Tibial nerve (tissue), 4 donors: ENCODE measurements around the gene CAMKK2. TPM values are rescaled to one million over a fixed set of nuclear protein-coding genes. Genes with fewer than 3 reads are reported as not detected.

ENCODE experiments used
- DNase-seq, 2 donors: peaks; one replicate each; pipeline ENCODE4 v3.0.0-alpha.2; 2019; ENCODE audit warnings: low spot score in 2 of 2
- H3K27ac ChIP-seq, 4 donors: fragments of 200-600 bp; sonication (generic) in 3 of 4; one replicate each; pipeline ENCODE4 v1.5.1; 2017 to 2019; ENCODE audit warnings: mild to moderate bottlenecking in 1 of 4
- H3K27me3 ChIP-seq, 2 donors: fragments of 200-600 bp; sonication (generic) in 1 of 2; one replicate each; pipeline versions ENCODE4 v1.5.1 to v1.6.0; 2017 to 2019
- H3K36me3 ChIP-seq, 3 donors: fragments of 200-600 bp; sonication (generic); one replicate each; pipeline ENCODE4 v1.5.1; 2018 to 2019
- H3K4me1 ChIP-seq, 4 donors: fragments of 200-600 bp; sonication (generic) in 3 of 4; one replicate each; pipeline ENCODE4 v1.5.1; 2017 to 2019
- H3K4me3 ChIP-seq, 4 donors: fragments of 200-600 bp; sonication (generic) in 3 of 4; one replicate each; pipeline ENCODE4 v1.5.1; 2017 to 2019; ENCODE audit warnings: mild to moderate bottlenecking in 1 of 4, moderate library complexity in 1 of 4
- H3K9me3 ChIP-seq, 4 donors: fragments of 200-600 bp; sonication (generic) in 3 of 4; one replicate each; pipeline ENCODE4 v1.5.1; 2017 to 2019
- CTCF ChIP-seq, 5 experiments: fragments of 200-600 bp in 3 of 5; fragments of 450-650 bp in 2 of 5; sonication (generic) in 3 of 5; IDR thresholded peaks; one replicate each; pipeline ENCODE4 v1.5.1; 2016 to 2019; ENCODE audit warnings: antibody characterized with exemption in 5 of 5, mild to moderate bottlenecking in 3 of 5, moderate library complexity in 2 of 5
- EP300 ChIP-seq, 2 donors: sonication (generic); formaldehyde crosslinking; IDR thresholded peaks; one replicate each; pipeline ENCODE4 v1.6.1; 2017; ENCODE audit warnings: antibody characterized with exemption in 2 of 2, mild to moderate bottlenecking in 1 of 2
- POLR2A ChIP-seq, 2 donors: fragments of 450-650 bp; IDR thresholded peaks; one replicate each; pipeline ENCODE4 v1.6.1; 2017; ENCODE audit warnings: antibody characterized with exemption in 2 of 2, mild to moderate bottlenecking in 2 of 2, moderate library complexity in 2 of 2
- WGBS, 2 donors: methylation state at CpG; one replicate each; pipeline ENCODE4 v1.1.5; 2018; 5-methylcytosine and 5-hydroxymethylcytosine counted together
- total RNA-seq, 4 donors: library from RNA; depleted of rRNA; stranded (reverse); fragments of >200 nt; gene quantifications; one replicate each; pipeline ENCODE4 v1.1.0, GENCODE V29; 2016

The CAMKK2 gene
- total RNA-seq, 4 donors from 2014 or later = 31.0 to 39.9 (median 32.9) TPM

GRCh38 chr12:121295746-121296617, 527 bp downstream of the CAMKK2 start:
- H3K9me3 ChIP-seq = no peaks in the 10 kb centered on the region
- H3K4me3 ChIP-seq = peak overlapping the region; percentile 90 to 100 (median 96)
- no peaks in the 10 kb centered on the region for H3K27me3 ChIP-seq
- no peak for TF ChIP-seq POLR2A (IDR thresholded peaks at IDR 0.05)
- TF ChIP-seq CTCF (IDR thresholded peaks at IDR 0.05) = peak in 1 of 5 experiments; percentile 15
- TF ChIP-seq EP300 (IDR thresholded peaks at IDR 0.05) = no peak
- DNase-seq = no peak
- peak overlapping the region; percentile 73 to 94 (median 90) for H3K27ac ChIP-seq
- H3K36me3 ChIP-seq = peaks cover 0 to 15% (median 0%) of the 10 kb centered on the region in 3 donors
- WGBS, 2 donors = 0 to 2% methylated on average over 25 to 33 of the region's 55 CpGs
- H3K4me1 ChIP-seq = peaks cover 0 to 30% (median 21%) of the 10 kb centered on the region in 4 donors

- Histone ChIP-seq H3K36me3 (peaks cover 0 to 15% (median 0%) of the 10 kb centered on the region in 3 donors), H3K27ac (peak overlapping the region in 3 of 4 donors; percentile 89 to 94 (median 91)), H3K9me3 (no peaks in the 10 kb centered on the region), H3K27me3 (no peaks in the 10 kb centered on the region), H3K4me3 (peak overlapping the region; percentile 90 to 100 (median 96)), H3K4me1 (peaks cover 0 to 30% (median 21%) of the 10 kb centered on the region in 4 donors)
- 28 to 29% methylated on average over 7 of the region's 7 CpGs for WGBS, 2 donors
- no peak for DNase-seq
- TF ChIP-seq EP300 (IDR thresholded peaks at IDR 0.05) (no peak), POLR2A (IDR thresholded peaks at IDR 0.05) (no peak), CTCF (IDR thresholded peaks at IDR 0.05) (no peak)
Observed at GRCh38 chr12:121295116-121295745, 1.3 kb downstream of the CAMKK2 start.

- no peaks in the 10 kb centered on the region for H3K27me3 ChIP-seq
- no peaks in the 10 kb centered on the region for H3K9me3 ChIP-seq
- DNase-seq = no peak
- no peak overlapping the region for H3K4me3 ChIP-seq
- H3K36me3 ChIP-seq = peaks cover 0 to 15% (median 0%) of the 10 kb centered on the region in 3 donors
- TF ChIP-seq EP300 (IDR thresholded peaks at IDR 0.05) (no peak), CTCF (IDR thresholded peaks at IDR 0.05) (no peak), POLR2A (IDR thresholded peaks at IDR 0.05) (no peak)
- peaks cover 0 to 39% (median 23%) of the 10 kb centered on the region in 4 donors for H3K4me1 ChIP-seq
- WGBS, 2 donors = 85 to 86% methylated on average over 10 of the region's 10 CpGs
- no peak overlapping the region for H3K27ac ChIP-seq
Observed at GRCh38 chr12:121294151-121294889, 2.2 kb downstream of the CAMKK2 start.

- Histone ChIP-seq H3K4me3 (no peak overlapping the region), H3K27ac (no peak overlapping the region), H3K36me3 (peaks cover 0 to 15% (median 0%) of the 10 kb centered on the region in 3 donors), H3K4me1 (peaks cover 0 to 46% (median 28%) of the 10 kb centered on the region in 4 donors), H3K9me3 (no peaks in the 10 kb centered on the region), H3K27me3 (no peaks in the 10 kb centered on the region)
- 89 to 93% methylated on average over 4 of the region's 4 CpGs for WGBS, 2 donors
- TF ChIP-seq POLR2A (IDR thresholded peaks at IDR 0.05) (no peak), EP300 (IDR thresholded peaks at IDR 0.05) (no peak), CTCF (IDR thresholded peaks at IDR 0.05) (no peak)
- no peak for DNase-seq
Observed at GRCh38 chr12:121293603-121294002, 2.9 kb downstream of the CAMKK2 start.
